Pancreas (tissue), 10 donors: Measurements from ENCODE around the gene ANKRD44. TPM values are rescaled to one million over a fixed set of nuclear protein-coding genes. Genes with fewer than 3 reads are reported as not detected.

Experiments used
- ATAC-seq, 4 donors: fragments of 200-7000 bp; cut with Tn5 transposase; one replicate each; pipeline versions ENCODE4 v1.8.0 to v1.9.1; 2020; ENCODE audit warnings: mild to moderate bottlenecking in 4 of 4, moderate library complexity in 4 of 4
- DNase-seq, 6 donors: peaks; one replicate each; pipeline ENCODE4 v3.0.0-alpha.2; 2020
- FAIRE-seq: peaks from 2 replicates; lab custom pipeline; 2012; peaks lifted over from hg19 to GRCh38; lab: Jason Lieb, UNC
- H3K27ac ChIP-seq, 4 donors: fragments of 200-600 bp; sonication (generic); 1 replicate in 3 of 4; 2 replicates in 1 of 4; pipeline versions ENCODE4 v1.5.0 to v1.8.0; 2020
- H3K27me3 ChIP-seq, 4 donors: fragments of 200-600 bp; one replicate each; pipeline ENCODE4 v1.8.0; 2021
- H3K36me3 ChIP-seq, 3 donors: fragments of 200-600 bp; sonication (generic) in 1 of 3; one replicate each; pipeline versions ENCODE4 v1.5.0 to v1.8.0; 2020 to 2021
- H3K4me1 ChIP-seq, 3 donors: fragments of 200-600 bp; one replicate each; pipeline ENCODE4 v1.8.0; 2021
- H3K4me3 ChIP-seq, 4 donors: fragments of 200-600 bp; sonication (generic) in 2 of 4; one replicate each; pipeline versions ENCODE4 v1.5.0 to v1.8.0; 2020 to 2021
- H3K9me3 ChIP-seq, 4 donors: fragments of 200-600 bp; one replicate each; pipeline ENCODE4 v1.8.0; 2021
- WGBS, 2 donors: extraction: QIAGEN DNeasy Blood & Tissue Kit; methylation state at CpG; one replicate each; pipeline ENCODE4 v1.1.7; 2013; 5-methylcytosine and 5-hydroxymethylcytosine counted together
- intact Hi-C, 3 donors: fragments of 100-400 bp; cut with DNase I; formaldehyde crosslinking; loops; one replicate each; pipeline versions ENCODE4 v1.11.1 to v1.14.2; 2022
- polyA plus RNA-seq, 2 donors: library from polyadenylated mRNA; stranded (reverse); fragments of 200-250 nt; gene quantifications; one replicate each; pipeline ENCODE4 v1.2.3, GENCODE V29; 2013
- total RNA-seq, 6 donors: library from RNA; stranded (reverse); fragmentation: NEBNext Ultra II Directional in 4 of 6; extraction: Animal tissue kit (Norgen Biotek cat#: 25700) in 4 of 6; gene quantifications; one replicate each; pipeline versions ENCODE4 v1.2.1 to v1.2.4, GENCODE V29; 2021 to 2023
- TF ChIP-seq, protein P1 (sequence below), 4 donors: fragments of 200-600 bp; sonication (generic) in 3 of 4; IDR thresholded peaks; one replicate each; pipeline versions ENCODE4 v1.5.0 to v1.8.0; 2021; ENCODE audit warnings: antibody characterized with exemption in 4 of 4
- donor health status: healthy with polysubstance abuse.
- donor health status: DM: no; HTN: no; CAD: no; lungs with moderate emphysema.
- donor health status: DM: no; HTN: no; CAD: no.
- donor health status: control.
- donor health status: control.
- donor health status: Bipolar disorder and iron deficiency.
- donor health status: DM: yes; HTN: yes; CAD: no.
- donor health status: DM: no; HTN: no; CAD: no.
- donor health status: DM: no; HTN: no; CAD: no.
- donor health status: DM: yes; HTN: yes; CAD: no.

The ANKRD44 gene
- total and polyA plus RNA-seq, 8 donors, result 1.9 to 12.5 (median 7.7) TPM

DNA sequence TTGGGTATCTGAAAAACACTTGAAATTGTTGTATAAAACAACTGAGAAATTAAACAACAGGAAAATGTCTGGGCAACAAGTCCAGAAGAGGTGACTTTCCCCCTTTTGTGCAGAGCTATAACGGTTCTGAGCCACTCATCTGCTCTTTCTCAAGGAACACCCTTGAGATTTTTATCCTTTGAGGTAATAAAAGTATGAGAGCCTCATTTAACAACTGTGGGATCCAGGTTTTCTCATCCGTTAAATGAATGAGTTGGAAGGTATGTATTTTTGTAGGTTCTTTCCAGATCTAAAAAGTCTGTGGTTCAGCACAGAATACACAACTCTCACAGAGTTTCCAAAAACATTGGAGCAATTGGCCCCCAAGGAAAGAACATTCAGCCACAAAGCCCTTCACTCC lies 93.0 kb downstream of the ANKRD44 start:
- intact Hi-C loops, result no loop called here
- H3K4me1 ChIP-seq, result peaks cover 0 to 4% (median 0%) of the 10 kb centered on the region in 3 donors
- no peak for ATAC-seq
- FAIRE-seq, result no peak
- 60 to 91% methylated on average over 2 of the region's 2 CpGs for WGBS, 2 donors
- no peak overlapping the region for H3K27ac ChIP-seq
- no peaks in the 10 kb centered on the region for H3K9me3 ChIP-seq
- DNase-seq, result no peak
- no peaks in the 10 kb centered on the region for H3K36me3 ChIP-seq
- no peak overlapping the region for H3K4me3 ChIP-seq
- no peaks in the 10 kb centered on the region for H3K27me3 ChIP-seq
- TF ChIP-seq, protein P1, sequence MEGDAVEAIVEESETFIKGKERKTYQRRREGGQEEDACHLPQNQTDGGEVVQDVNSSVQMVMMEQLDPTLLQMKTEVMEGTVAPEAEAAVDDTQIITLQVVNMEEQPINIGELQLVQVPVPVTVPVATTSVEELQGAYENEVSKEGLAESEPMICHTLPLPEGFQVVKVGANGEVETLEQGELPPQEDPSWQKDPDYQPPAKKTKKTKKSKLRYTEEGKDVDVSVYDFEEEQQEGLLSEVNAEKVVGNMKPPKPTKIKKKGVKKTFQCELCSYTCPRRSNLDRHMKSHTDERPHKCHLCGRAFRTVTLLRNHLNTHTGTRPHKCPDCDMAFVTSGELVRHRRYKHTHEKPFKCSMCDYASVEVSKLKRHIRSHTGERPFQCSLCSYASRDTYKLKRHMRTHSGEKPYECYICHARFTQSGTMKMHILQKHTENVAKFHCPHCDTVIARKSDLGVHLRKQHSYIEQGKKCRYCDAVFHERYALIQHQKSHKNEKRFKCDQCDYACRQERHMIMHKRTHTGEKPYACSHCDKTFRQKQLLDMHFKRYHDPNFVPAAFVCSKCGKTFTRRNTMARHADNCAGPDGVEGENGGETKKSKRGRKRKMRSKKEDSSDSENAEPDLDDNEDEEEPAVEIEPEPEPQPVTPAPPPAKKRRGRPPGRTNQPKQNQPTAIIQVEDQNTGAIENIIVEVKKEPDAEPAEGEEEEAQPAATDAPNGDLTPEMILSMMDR (IDR thresholded peaks at IDR 0.05), result no peak

DNA sequence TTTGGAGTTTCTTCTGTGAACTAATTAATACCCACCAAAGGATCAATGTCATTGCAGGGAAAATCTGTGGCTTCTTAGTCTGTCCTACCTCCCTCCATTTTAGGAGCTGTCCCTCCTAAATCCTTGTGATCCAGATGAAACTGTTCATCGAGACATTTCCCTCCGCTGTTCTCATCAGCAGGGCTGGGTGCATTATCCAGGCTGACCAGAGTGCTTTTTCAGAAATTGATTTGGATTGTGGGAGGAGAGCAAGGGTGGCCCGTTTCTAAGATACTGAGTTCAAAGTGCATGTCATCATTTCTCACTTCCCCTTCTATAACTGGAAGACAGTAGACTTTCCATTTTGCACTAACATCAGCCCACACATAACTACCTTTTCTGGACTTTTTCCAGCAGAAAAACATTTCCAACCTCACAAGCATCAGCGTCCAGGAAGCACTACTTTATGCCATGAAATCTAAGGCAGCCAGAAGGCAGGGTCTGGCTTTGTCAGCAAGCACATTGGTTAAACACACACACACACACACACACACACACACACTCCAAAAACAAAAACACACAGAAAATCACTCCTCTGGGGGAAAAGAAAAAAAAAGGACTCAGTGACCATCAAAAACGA lies 94.1 kb downstream of the ANKRD44 start:
- H3K27ac ChIP-seq, result peak overlapping the region in 1 of 4 donors; percentile 10
- peaks cover 0 to 4% (median 0%) of the 10 kb centered on the region in 3 donors for H3K4me1 ChIP-seq
- no peaks in the 10 kb centered on the region for H3K36me3 ChIP-seq
- no peaks in the 10 kb centered on the region for H3K9me3 ChIP-seq
- no peaks in the 10 kb centered on the region for H3K27me3 ChIP-seq
- TF ChIP-seq, protein P1 (IDR thresholded peaks at IDR 0.05), result no peak
- 54 to 55% methylated on average over 5 of the region's 5 CpGs for WGBS, 2 donors
- intact Hi-C loops, result no loop called here
- FAIRE-seq, result no peak
- ATAC-seq, result peak in 3 of 4 donors; percentile 64 to 71 (median 66)
- H3K4me3 ChIP-seq, result no peak overlapping the region
- no peak for DNase-seq

DNA sequence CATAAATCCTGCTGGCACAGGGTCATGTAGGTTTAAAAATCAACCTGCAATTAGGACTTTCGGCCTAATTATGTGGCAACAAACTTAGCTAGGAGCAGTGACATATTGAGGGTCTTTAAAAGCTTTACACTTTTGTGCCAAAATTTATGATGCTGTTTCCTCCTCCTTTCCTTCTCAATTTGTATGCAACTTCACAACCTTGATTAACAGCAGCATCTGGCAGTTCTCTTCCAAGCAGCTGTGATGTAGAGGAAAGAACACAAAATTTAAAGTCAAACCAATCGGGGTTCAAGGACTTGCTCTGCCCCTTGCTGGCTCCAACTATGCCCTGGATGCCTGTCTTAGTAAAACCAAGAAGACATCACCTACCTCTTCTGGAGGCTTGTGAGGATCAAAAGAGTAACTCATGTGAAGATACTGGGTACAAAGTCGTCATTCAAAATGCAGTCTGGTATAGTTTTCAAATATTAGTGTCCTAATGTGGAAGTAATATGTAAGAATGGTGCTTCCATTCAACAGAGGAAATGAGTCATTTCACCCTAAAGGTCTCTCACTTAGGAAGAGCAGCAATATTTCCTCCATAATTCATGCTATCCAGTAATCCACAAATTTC lies 94.7 kb downstream of the ANKRD44 start:
- FAIRE-seq (no peak), ATAC-seq (peak in 2 of 4 donors; percentile 41 to 55), DNase-seq (no peak)
- peak overlapping the region in 1 of 4 donors; percentile 10 for H3K27ac ChIP-seq
- TF ChIP-seq, protein P1 (IDR thresholded peaks at IDR 0.05), result no peak
- no peaks in the 10 kb centered on the region for H3K36me3 ChIP-seq
- no peaks in the 10 kb centered on the region for H3K27me3 ChIP-seq
- peaks cover 0 to 4% (median 0%) of the 10 kb centered on the region in 3 donors for H3K4me1 ChIP-seq
- 67 to 77% methylated on average over 3 of the region's 3 CpGs for WGBS, 2 donors
- intact Hi-C loops, result no loop called here
- no peaks in the 10 kb centered on the region for H3K9me3 ChIP-seq
- no peak overlapping the region for H3K4me3 ChIP-seq

DNA sequence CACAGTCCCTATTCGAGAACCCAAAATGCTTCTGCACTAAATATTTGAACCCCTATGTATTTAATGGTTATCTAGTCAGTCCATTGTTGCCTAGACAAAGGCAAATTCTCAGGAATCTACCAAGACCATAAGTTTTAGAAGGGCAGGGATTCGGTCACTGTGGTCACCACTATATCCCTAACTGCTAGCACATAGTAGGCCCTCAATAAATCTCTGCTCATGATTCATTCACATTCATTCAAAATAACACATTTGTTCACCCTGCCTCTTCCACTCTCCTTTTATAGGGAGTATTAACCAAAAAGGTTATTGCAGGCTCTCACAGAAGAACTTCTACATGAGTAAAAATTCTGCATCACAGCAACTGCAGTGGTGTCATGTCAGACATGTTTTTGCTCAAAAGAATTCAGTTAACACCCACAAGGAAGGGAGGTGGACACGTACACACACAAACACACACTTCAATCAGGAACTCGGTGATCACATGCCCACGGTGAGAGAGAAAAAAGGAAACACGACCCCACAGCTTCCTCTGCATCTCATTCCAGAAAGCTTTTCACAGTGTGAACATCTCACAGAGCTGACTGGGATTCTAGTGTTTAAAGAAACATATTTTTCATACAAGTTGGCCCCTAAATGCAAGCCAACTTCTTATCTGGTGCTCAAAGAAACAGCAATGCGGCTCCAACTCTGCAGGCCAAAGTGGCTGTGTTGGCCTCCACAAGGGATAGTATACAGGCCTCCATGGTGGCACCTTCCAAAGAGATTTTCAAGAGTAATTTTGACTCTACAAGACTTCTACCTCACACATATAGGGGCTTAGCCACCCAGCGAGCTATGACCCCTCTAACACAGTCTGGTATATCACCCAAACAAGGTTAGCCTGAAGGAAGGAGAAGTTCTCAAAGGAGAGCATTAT lies 98.0 kb downstream of the ANKRD44 start:
- Histone ChIP-seq H3K4me1 (peaks cover 5 to 23% (median 8%) of the 10 kb centered on the region in 3 donors), H3K4me3 (no peak overlapping the region), H3K36me3 (no peaks in the 10 kb centered on the region), H3K9me3 (no peaks in the 10 kb centered on the region), H3K27me3 (no peaks in the 10 kb centered on the region), H3K27ac (no peak overlapping the region)
- WGBS, 2 donors, result 83 to 86% methylated on average over 8 of the region's 8 CpGs
- DNase-seq, result no peak
- intact Hi-C loops, result no loop called here
- TF ChIP-seq, protein P1 (IDR thresholded peaks at IDR 0.05), result no peak
- ATAC-seq, result peak in 1 of 4 donors; percentile 19
- no peak for FAIRE-seq
